Keratinocyte (primary cell): ENCODE results near the gene TCF23. TPM values are rescaled to one million over a fixed set of nuclear protein-coding genes. Genes with fewer than 3 reads are reported as not detected.
"Not testable (repeated sequence)": the region's sequence is repeated elsewhere in the genome, so short reads cannot be mapped to it uniquely, and the experiment has no call there.

Experiments
- DNase-seq: peaks from one replicate; pipeline ENCODE4 v3.0.0-alpha.2; 2011; ENCODE audit warnings: low read depth, missing footprints, low spot score
- FAIRE-seq: peaks from 2 replicates; lab custom pipeline; 2011; peaks lifted over from hg19 to GRCh38; lab: Jason Lieb, UNC
- H2AFZ ChIP-seq: 2 replicates; pipeline ENCODE4 v1.6.0; 2012; ENCODE audit warnings: low read length, control low read depth, inconsistent platforms; ENCODE audit not compliant: control insufficient read depth
- H3K27ac ChIP-seq: 2 replicates; pipeline ENCODE4 v1.5.1; 2011; ENCODE audit warnings: low read length; ENCODE audit not compliant: control insufficient read depth, insufficient read depth
- H3K27me3 ChIP-seq: 3 replicates; pipeline ENCODE4 v1.6.0; 2011; ENCODE audit warnings: low read length; ENCODE audit not compliant: control insufficient read depth, insufficient read depth; ENCODE audit errors: extremely low read depth
- H3K36me3 ChIP-seq, 2 experiments: 2 replicates in 1 of 2; 3 replicates in 1 of 2; pipeline ENCODE4 v1.5.1; 2011; ENCODE audit warnings: low read length in 2 of 2, mild to moderate bottlenecking in 1 of 2; ENCODE audit not compliant: control insufficient read depth in 2 of 2, insufficient read depth in 2 of 2; ENCODE audit errors: extremely low read depth in 1 of 2
- H3K4me1 ChIP-seq: 3 replicates; pipeline ENCODE4 v1.5.1; 2011; ENCODE audit warnings: low read length; ENCODE audit not compliant: control insufficient read depth, insufficient read depth; ENCODE audit errors: extremely low read depth
- H3K4me2 ChIP-seq: 3 replicates; pipeline ENCODE4 v1.6.0; 2011; ENCODE audit warnings: low read depth, low read length; ENCODE audit not compliant: control insufficient read depth, insufficient read depth; ENCODE audit errors: extremely low read depth
- H3K4me3 ChIP-seq, 3 experiments: fragments of 200-600 bp in 1 of 3; sonication (generic) in 1 of 3; 2 replicates in 2 of 3; 3 replicates in 1 of 3; pipeline ENCODE4 v1.5.1; 2011 to 2016; ENCODE audit warnings: low read length in 3 of 3, mild to moderate bottlenecking in 3 of 3, control low read depth in 2 of 3, inconsistent platforms in 1 of 3, low read depth in 1 of 3, mixed read lengths in 1 of 3, mixed run types in 1 of 3, moderate library complexity in 1 of 3; ENCODE audit not compliant: control insufficient read depth in 2 of 3, insufficient read depth in 2 of 3; ENCODE audit errors: extremely low read depth in 1 of 3
- H3K79me2 ChIP-seq: 2 replicates; pipeline ENCODE4 v1.6.0; 2012; ENCODE audit warnings: low read length; ENCODE audit not compliant: control insufficient read depth, insufficient read depth
- H3K9ac ChIP-seq: 3 replicates; pipeline ENCODE4 v1.6.0; 2011; ENCODE audit warnings: low read length; ENCODE audit not compliant: control insufficient read depth, insufficient read depth; ENCODE audit errors: extremely low read depth
- H3K9me1 ChIP-seq: 3 replicates; pipeline ENCODE4 v1.6.0; 2011; ENCODE audit warnings: low read length; ENCODE audit not compliant: control insufficient read depth, insufficient read depth; ENCODE audit errors: extremely low read depth
- H3K9me3 ChIP-seq: 2 replicates; pipeline ENCODE4 v1.5.1; 2012; ENCODE audit warnings: low read depth, low read length; ENCODE audit not compliant: control insufficient read depth
- H4K20me1 ChIP-seq: 3 replicates; pipeline ENCODE4 v1.6.0; 2011; ENCODE audit warnings: low read length; ENCODE audit not compliant: control insufficient read depth, insufficient read depth; ENCODE audit errors: extremely low read depth
- CTCF ChIP-seq, 3 experiments: IDR thresholded peaks in 1 of 3; conservative IDR thresholded peaks in 1 of 3; optimal IDR thresholded peaks in 1 of 3; 2 replicates in 2 of 3; 3 replicates in 1 of 3; pipeline versions ENCODE3 to v1.5.1; 2011; ENCODE audit warnings: low read length in 3 of 3, mild to moderate bottlenecking in 3 of 3, moderate library complexity in 2 of 3, control low read depth in 1 of 3, inconsistent platforms in 1 of 3; ENCODE audit not compliant: insufficient read depth in 2 of 3; ENCODE audit errors: extremely low read depth in 1 of 3
- EZH2 ChIP-seq: IDR thresholded peaks from one replicate; pipeline ENCODE4 v1.6.1; 2012; ENCODE audit warnings: inconsistent platforms, mild to moderate bottlenecking, low read length, moderate library complexity
- dilution Hi-C: fragments of 300-500 bp; cut with MboI; formaldehyde crosslinking; loops from one replicate; pipeline ENCODE4 v1.7.0; 2020; ENCODE audit warnings: low sequenced_read_pairs; ENCODE audit not compliant: extremely low pct_ligation_motif_present
- polyA plus RNA-seq, 5 experiments: library from polyadenylated mRNA; depleted of rRNA in 3 of 5; stranded (reverse) in 3 of 5; stranded (forward) in 1 of 5; unstranded in 1 of 5; fragments of >200 nt; gene quantifications; 1 replicate in 1 of 5; 2 replicates in 3 of 5; 3 replicates in 1 of 5; pipeline versions ENCODE4 v1.2.1 to v1.2.3, GENCODE V29; 2011 to 2012; ENCODE audit warnings: missing spikeins in 2 of 5, low read depth in 1 of 5, low replicate concordance in 1 of 5

Gene TCF23
- polyA plus RNA-seq, 1 donor (not counting 4 experiments of a cell fraction or from before 2014, with no cell fraction given) = not detected

GRCh38 chr2:27109083-27109482 lies 39.7 kb upstream of the TCF23 start:
- no peak for DNase-seq
- no peaks in the 10 kb centered on the region for H3K9me1 ChIP-seq
- no peaks in the 10 kb centered on the region for H3K4me1 ChIP-seq
- H2AFZ ChIP-seq = no peak overlapping the region
- FAIRE-seq = no peak
- no peaks in the 10 kb centered on the region for H4K20me1 ChIP-seq
- H3K4me3 ChIP-seq = no peak overlapping the region
- no peak overlapping the region for H3K9ac ChIP-seq
- H3K79me2 ChIP-seq = no peaks in the 10 kb centered on the region
- TF ChIP-seq EZH2 = no peak
- no peak for TF ChIP-seq CTCF (optimal IDR thresholded peaks at IDR 0.05 in 1 of 3, IDR thresholded peaks at IDR 0.05 in 1 of 3, conservative IDR thresholded peaks at IDR 0.05 in 1 of 3; ENCODE audit: extremely low read depth in 1 of 3, insufficient read depth in 2 of 3, low read length in 3 of 3)
- H3K27ac ChIP-seq = no peak overlapping the region
- no peaks in the 10 kb centered on the region for H3K9me3 ChIP-seq
- dilution Hi-C loops = no loop called here
- H3K36me3 ChIP-seq = no peaks in the 10 kb centered on the region
- H3K4me2 ChIP-seq = no peak overlapping the region
- H3K27me3 ChIP-seq = peaks cover under 1% of the 10 kb centered on the region

- H2AFZ ChIP-seq, H3K9me3 ChIP-seq, DNase-seq, H3K27me3 ChIP-seq, H3K79me2 ChIP-seq, H3K9ac ChIP-seq, H3K4me3 ChIP-seq, H4K20me1 ChIP-seq, FAIRE-seq, dilution Hi-C loops, H3K27ac ChIP-seq, H3K4me1 ChIP-seq, H3K4me2 ChIP-seq, H3K36me3 ChIP-seq, H3K9me1 ChIP-seq: not testable (repeated sequence)
These were observed 38.0 kb upstream of the TCF23 start for GRCh38 chr2:27110603-27111352.

- H3K4me3 ChIP-seq, H3K27me3 ChIP-seq, H2AFZ ChIP-seq, H3K4me2 ChIP-seq, H3K9me1 ChIP-seq, DNase-seq, H3K4me1 ChIP-seq, H3K27ac ChIP-seq, FAIRE-seq, H4K20me1 ChIP-seq, H3K79me2 ChIP-seq, H3K9ac ChIP-seq, H3K36me3 ChIP-seq, dilution Hi-C loops, H3K9me3 ChIP-seq: not testable (repeated sequence)
These were observed 37.3 kb upstream of the TCF23 start for GRCh38 chr2:27111392-27112078.
